ENCODE measurements around the gene GRAMD1B. TPM values are rescaled to one million over a fixed set of nuclear protein-coding genes. Genes with fewer than 3 reads are reported as not detected.

GRAMD1B gene
- total RNA-seq, 1 donor from 2014 or later: 0.26 TPM

DNA sequence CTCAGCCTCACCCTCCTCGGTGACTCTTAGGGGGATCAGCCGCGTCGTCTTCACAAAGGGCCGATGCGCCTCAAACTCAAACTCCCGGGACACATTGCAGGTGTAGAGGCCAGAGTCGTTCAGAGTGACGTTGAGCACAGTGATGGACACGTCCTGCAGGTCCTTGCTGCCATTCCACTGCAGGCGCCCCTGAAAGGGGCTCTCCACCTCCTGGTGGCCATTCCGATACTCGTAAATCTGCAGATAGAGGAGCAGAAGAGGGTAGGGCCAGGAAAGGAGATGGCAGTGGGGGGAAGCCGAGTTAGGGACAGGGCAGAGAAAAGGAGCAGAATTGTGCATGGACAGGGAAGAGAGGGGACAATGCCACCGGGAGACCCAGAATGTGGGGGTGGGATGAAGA lies 212.4 kb downstream of the GRAMD1B start:
- no peak overlapping the region for H3K4me3 ChIP-seq (ENCODE audit: low read depth, low read length)
- FAIRE-seq (no peak), DNase-seq (ENCODE audit: low read depth) (no peak)
- H3K36me3 ChIP-seq (ENCODE audit: control insufficient read depth, insufficient read depth, low read length): no peaks in the 10 kb centered on the region
- TF ChIP-seq, protein P1, sequence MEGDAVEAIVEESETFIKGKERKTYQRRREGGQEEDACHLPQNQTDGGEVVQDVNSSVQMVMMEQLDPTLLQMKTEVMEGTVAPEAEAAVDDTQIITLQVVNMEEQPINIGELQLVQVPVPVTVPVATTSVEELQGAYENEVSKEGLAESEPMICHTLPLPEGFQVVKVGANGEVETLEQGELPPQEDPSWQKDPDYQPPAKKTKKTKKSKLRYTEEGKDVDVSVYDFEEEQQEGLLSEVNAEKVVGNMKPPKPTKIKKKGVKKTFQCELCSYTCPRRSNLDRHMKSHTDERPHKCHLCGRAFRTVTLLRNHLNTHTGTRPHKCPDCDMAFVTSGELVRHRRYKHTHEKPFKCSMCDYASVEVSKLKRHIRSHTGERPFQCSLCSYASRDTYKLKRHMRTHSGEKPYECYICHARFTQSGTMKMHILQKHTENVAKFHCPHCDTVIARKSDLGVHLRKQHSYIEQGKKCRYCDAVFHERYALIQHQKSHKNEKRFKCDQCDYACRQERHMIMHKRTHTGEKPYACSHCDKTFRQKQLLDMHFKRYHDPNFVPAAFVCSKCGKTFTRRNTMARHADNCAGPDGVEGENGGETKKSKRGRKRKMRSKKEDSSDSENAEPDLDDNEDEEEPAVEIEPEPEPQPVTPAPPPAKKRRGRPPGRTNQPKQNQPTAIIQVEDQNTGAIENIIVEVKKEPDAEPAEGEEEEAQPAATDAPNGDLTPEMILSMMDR (IDR thresholded peaks at IDR 0.05; ENCODE audit: insufficient read depth, low read length, severe bottlenecking): no peak
- peaks cover 1% of the 10 kb centered on the region for H3K27me3 ChIP-seq (ENCODE audit: control insufficient read depth, insufficient read depth, low read length)

DNA sequence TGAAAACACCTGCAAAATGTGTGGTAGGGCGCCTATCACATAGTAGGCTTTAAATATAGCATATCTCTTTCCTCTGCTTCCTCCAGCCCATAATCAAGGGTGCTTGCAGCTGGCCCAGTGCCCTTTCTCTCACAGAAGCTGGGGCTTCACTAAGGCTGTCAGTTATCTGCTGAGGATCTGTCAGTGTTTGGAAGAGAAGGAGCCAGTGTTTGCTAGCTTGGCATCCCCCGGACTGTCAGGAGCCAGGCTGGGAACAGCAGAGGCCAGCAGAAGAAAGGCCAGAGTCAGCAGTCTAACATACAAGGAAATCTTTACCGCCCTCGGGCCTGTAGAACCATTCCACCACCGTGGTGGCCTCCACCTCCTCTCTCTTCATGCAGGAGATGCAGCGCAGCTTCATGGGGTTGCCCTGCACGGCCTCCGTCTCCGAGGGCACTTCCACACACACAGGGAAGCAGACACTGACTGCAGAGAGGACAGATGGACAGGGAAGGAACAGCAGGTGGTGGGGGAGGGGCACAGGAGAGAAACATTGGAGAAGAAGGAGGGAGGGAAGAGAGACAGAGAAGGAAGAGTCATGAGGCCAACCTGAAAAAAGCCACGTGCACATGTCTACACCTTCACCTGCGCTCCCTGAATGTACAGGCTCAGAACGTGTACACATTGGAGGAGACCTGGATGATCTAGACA lies 215.4 kb downstream of the GRAMD1B start:
- no peak overlapping the region for H3K4me3 ChIP-seq (ENCODE audit: low read depth, low read length)
- FAIRE-seq (peak; percentile 75), DNase-seq (ENCODE audit: low read depth) (no peak)
- no peaks in the 10 kb centered on the region for H3K36me3 ChIP-seq (ENCODE audit: control insufficient read depth, insufficient read depth, low read length)
- H3K27me3 ChIP-seq (ENCODE audit: control insufficient read depth, insufficient read depth, low read length): no peaks in the 10 kb centered on the region
- TF ChIP-seq, protein P1 (IDR thresholded peaks at IDR 0.05; ENCODE audit: insufficient read depth, low read length, severe bottlenecking): no peak

DNA sequence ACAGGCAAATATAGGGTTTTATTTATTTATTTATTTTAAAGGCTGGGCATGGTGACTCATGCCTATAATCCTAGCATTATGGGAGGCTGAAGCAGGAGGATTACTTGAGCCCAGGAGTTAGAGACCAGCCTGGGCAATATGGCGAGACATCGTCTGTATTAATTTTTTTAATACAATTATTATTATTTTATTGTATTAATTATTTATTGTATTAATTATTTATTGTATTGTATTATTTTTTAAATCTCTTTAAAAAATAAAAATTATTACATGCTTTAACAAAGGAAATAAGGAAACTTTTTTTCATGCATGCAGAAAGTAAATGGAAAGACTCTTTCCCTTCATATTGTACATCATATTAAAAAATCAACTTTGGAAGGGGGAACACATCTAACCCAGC lies 220.8 kb downstream of the GRAMD1B start:
- DNase-seq (ENCODE audit: low read depth) (no peak), FAIRE-seq (no peak)
- TF ChIP-seq, protein P1 (IDR thresholded peaks at IDR 0.05; ENCODE audit: insufficient read depth, low read length, severe bottlenecking): no peak
- H3K36me3 ChIP-seq (ENCODE audit: control insufficient read depth, insufficient read depth, low read length): no peaks in the 10 kb centered on the region
- peaks cover 3% of the 10 kb centered on the region for H3K27me3 ChIP-seq (ENCODE audit: control insufficient read depth, insufficient read depth, low read length)
- H3K4me3 ChIP-seq (ENCODE audit: low read depth, low read length): no peak overlapping the region

DNA sequence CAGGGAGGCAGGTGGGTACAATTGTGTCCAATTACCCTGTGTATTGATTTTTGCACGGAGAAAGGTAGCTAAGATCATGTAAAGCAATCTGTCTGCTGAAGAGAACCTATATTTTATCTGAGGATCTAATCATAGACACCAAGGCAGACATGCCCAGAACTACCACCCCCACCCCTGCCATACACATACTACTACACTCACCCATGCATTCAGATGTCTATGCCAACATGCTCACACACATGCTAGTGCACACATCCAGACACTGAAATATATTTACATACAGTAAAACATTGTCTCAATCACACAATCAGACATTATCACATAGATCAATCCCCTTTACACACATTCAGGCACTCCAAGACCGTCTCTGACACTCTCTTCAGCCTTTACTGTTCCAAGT lies 222.5 kb downstream of the GRAMD1B start:
- FAIRE-seq (no peak), DNase-seq (ENCODE audit: low read depth) (no peak)
- TF ChIP-seq, protein P1 (IDR thresholded peaks at IDR 0.05; ENCODE audit: insufficient read depth, low read length, severe bottlenecking): no peak
- no peak overlapping the region for H3K4me3 ChIP-seq (ENCODE audit: low read depth, low read length)
- peaks cover 3% of the 10 kb centered on the region for H3K27me3 ChIP-seq (ENCODE audit: control insufficient read depth, insufficient read depth, low read length)
- H3K36me3 ChIP-seq (ENCODE audit: control insufficient read depth, insufficient read depth, low read length): no peaks in the 10 kb centered on the region

DNA sequence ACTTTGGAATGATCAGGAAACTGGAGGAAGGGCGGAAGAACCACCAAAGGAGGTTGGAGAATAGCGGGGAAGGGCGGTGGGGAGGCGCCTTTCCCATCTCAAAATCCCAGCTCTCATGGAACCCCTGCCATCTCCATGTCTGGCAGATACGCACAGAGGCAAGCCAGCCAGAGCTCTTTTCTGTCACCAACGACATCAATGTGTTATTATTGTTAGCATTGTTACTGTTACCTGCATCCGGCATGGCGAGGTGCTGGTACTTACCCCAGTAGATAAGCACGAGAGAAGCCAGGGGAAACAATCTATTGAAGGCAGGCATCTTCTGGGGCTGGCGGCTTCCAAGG lies 223.4 kb downstream of the GRAMD1B start:
- Histone ChIP-seq H3K27me3 (ENCODE audit: control insufficient read depth, insufficient read depth, low read length) (peaks cover 3% of the 10 kb centered on the region), H3K4me3 (ENCODE audit: low read depth, low read length) (peak overlapping the region; percentile 51), H3K36me3 (ENCODE audit: control insufficient read depth, insufficient read depth, low read length) (no peaks in the 10 kb centered on the region)
- no peak for DNase-seq (ENCODE audit: low read depth)
- FAIRE-seq: no peak
- TF ChIP-seq, protein P1 (IDR thresholded peaks at IDR 0.05; ENCODE audit: insufficient read depth, low read length, severe bottlenecking): no peak

Data from bronchial epithelial cell (primary cell).